Adrenal gland (tissue), 12 donors: ENCODE results near the gene BBLN. TPM values are rescaled to one million over a fixed set of nuclear protein-coding genes. Genes with fewer than 3 reads are reported as not detected.

ENCODE experiments used
- DNase-seq, 7 donors: peaks; one replicate each; pipeline ENCODE4 v3.0.0-alpha.2; 2019 to 2020
- H3K27ac ChIP-seq, 5 donors: fragments of 200-600 bp; sonication (generic) in 4 of 5; 1 replicate in 3 of 5; 2 replicates in 2 of 5; pipeline versions ENCODE4 v1.5.1 to v1.8.0; 2016 to 2020; ENCODE audit warnings: mild to moderate bottlenecking in 1 of 5
- H3K27me3 ChIP-seq: fragments of 200-600 bp; 2 replicates; pipeline ENCODE4 v1.8.0; 2021
- H3K36me3 ChIP-seq, 2 donors: fragments of 200-600 bp; replicated peaks in 1 of 2; 1 replicate in 1 of 2; 2 replicates in 1 of 2; pipeline versions ENCODE4 v1.5.1 to v1.8.0; 2018 to 2022
- H3K4me1 ChIP-seq, 2 donors: fragments of 200-600 bp; replicated peaks in 1 of 2; 1 replicate in 1 of 2; 2 replicates in 1 of 2; pipeline versions ENCODE4 v1.5.1 to v1.8.0; 2018 to 2021
- H3K4me3 ChIP-seq, 4 donors: fragments of 200-600 bp; sonication (generic) in 3 of 4; one replicate each; pipeline ENCODE4 v1.5.1; 2016 to 2018
- H3K9me3 ChIP-seq, 3 donors: fragments of 200-600 bp; sonication (generic) in 1 of 3; replicated peaks in 1 of 3; 1 replicate in 2 of 3; 2 replicates in 1 of 3; pipeline versions ENCODE4 v1.5.1 to v1.8.0; 2016 to 2021
- CTCF ChIP-seq, 6 experiments: fragments of 450-650 bp in 4 of 6; fragments of 200-600 bp in 2 of 6; sonication (generic) in 1 of 6; IDR thresholded peaks; 1 replicate in 5 of 6; 2 replicates in 1 of 6; pipeline versions ENCODE4 v1.5.1 to v1.8.0; 2016 to 2021; ENCODE audit warnings: antibody characterized with exemption in 6 of 6, mild to moderate bottlenecking in 2 of 6, moderate library complexity in 1 of 6
- POLR2A ChIP-seq, 2 donors: fragments of 450-650 bp; IDR thresholded peaks; one replicate each; pipeline ENCODE4 v1.6.1; 2017; ENCODE audit warnings: antibody characterized with exemption in 2 of 2, mild to moderate bottlenecking in 2 of 2, moderate library complexity in 1 of 2
- WGBS, 4 donors: extraction: QIAGEN DNeasy Blood & Tissue Kit in 2 of 4; methylation state at CpG; one replicate each; pipeline versions ENCODE4 v1.1.5 to v1.1.7; 2013 to 2017; 5-methylcytosine and 5-hydroxymethylcytosine counted together
- intact Hi-C, 2 donors: fragments of 100-400 bp; cut with DNase I; formaldehyde crosslinking; loops; one replicate each; pipeline versions ENCODE4 v1.14.1 to v1.15.0; 2022 to 2023
- polyA plus RNA-seq, 3 donors: library from polyadenylated mRNA; stranded (reverse); fragments of 200-250 nt in 2 of 3; fragments of 350-450 nt in 1 of 3; fragmentation: Illumina TruSeq in 1 of 3; extraction: RNeasy Lipid Tissue Mini Kit (QIAGEN cat#74804) in 1 of 3; gene quantifications; one replicate each; pipeline ENCODE4 v1.2.3, GENCODE V29; 2013 to 2014
- total RNA-seq, 9 donors: library from RNA; depleted of rRNA in 4 of 9; stranded (reverse); fragments of >200 nt in 4 of 9; fragments of 120-200 nt in 1 of 9; fragmentation: NEBNext Ultra II Directional in 1 of 9; extraction: Animal tissue kit (Norgen Biotek cat#: 25700) in 1 of 9; gene quantifications; one replicate each; pipeline versions ENCODE4 v1.1.0 to v1.2.4, GENCODE V29; 2013 to 2023
- donor health status: healthy with polysubstance abuse.
- donor health status: Bipolar disorder and iron deficiency.
- donor health status: DM: yes; HTN: yes; CAD: no.
- donor health status: DM: no; HTN: no; CAD: no.
- donor health status: DM: no; HTN: no; CAD: no.
- donor health status: DM: yes; HTN: yes; CAD: no.

Gene BBLN
- total and polyA plus RNA-seq, 12 donors = 5.5 to 1,914 (median 419) TPM

- TF ChIP-seq CTCF (IDR thresholded peaks at IDR 0.05) (no peak), POLR2A (IDR thresholded peaks at IDR 0.05) (no peak)
- 85 to 89% (median 88%) methylated on average over 14 to 18 of the region's 18 CpGs for WGBS, 4 donors
- H3K27ac ChIP-seq = no peak overlapping the region
- intact Hi-C loops = no loop called here
- no peaks in the 10 kb centered on the region for H3K27me3 ChIP-seq
- H3K4me3 ChIP-seq = no peak overlapping the region
- DNase-seq = peak in 1 of 7 donors; percentile 12
- no peaks in the 10 kb centered on the region for H3K36me3 ChIP-seq
- peaks cover 0 to 9% of the 10 kb centered on the region in 2 donors for H3K4me1 ChIP-seq
- H3K9me3 ChIP-seq = no peaks in the 10 kb centered on the region
Measured at GRCh38 chr9:128151309-128152132, 8.5 kb upstream of the BBLN start.

GRCh38 chr9:128152133-128153059, 7.7 kb upstream of the BBLN start:
- no peak overlapping the region for H3K27ac ChIP-seq
- intact Hi-C loops = no loop called here
- 78 to 92% (median 89%) methylated on average over 8 to 13 of the region's 13 CpGs for WGBS, 4 donors
- H3K36me3 ChIP-seq = no peaks in the 10 kb centered on the region
- peaks cover 0 to 9% of the 10 kb centered on the region in 2 donors for H3K4me1 ChIP-seq
- no peak overlapping the region for H3K4me3 ChIP-seq
- TF ChIP-seq POLR2A (IDR thresholded peaks at IDR 0.05) = no peak
- TF ChIP-seq CTCF (IDR thresholded peaks at IDR 0.05) = no peak
- DNase-seq = peak in 1 of 7 donors; percentile 22
- no peaks in the 10 kb centered on the region for H3K9me3 ChIP-seq
- H3K27me3 ChIP-seq = no peaks in the 10 kb centered on the region

- WGBS, 4 donors = 83 to 88% (median 84%) methylated on average over 7 to 26 of the region's 26 CpGs
- intact Hi-C loops = no loop called here
- Histone ChIP-seq H3K9me3 (no peaks in the 10 kb centered on the region), H3K4me1 (peaks cover 0 to 9% of the 10 kb centered on the region in 2 donors), H3K4me3 (no peak overlapping the region), H3K27ac (no peak overlapping the region), H3K36me3 (no peaks in the 10 kb centered on the region), H3K27me3 (no peaks in the 10 kb centered on the region)
- DNase-seq = peak in 1 of 7 donors; percentile 12
- TF ChIP-seq POLR2A (IDR thresholded peaks at IDR 0.05) = no peak
Measured at GRCh38 chr9:128153060-128153946, 6.8 kb upstream of the BBLN start.

- no peak for TF ChIP-seq POLR2A (IDR thresholded peaks at IDR 0.05)
- TF ChIP-seq CTCF (IDR thresholded peaks at IDR 0.05) = no peak
- no peak for DNase-seq
Measured at GRCh38 chr9:128153947-128154695, 5.9 kb upstream of the BBLN start.

More at GRCh38 chr9:128153947-128154695, 5.9 kb upstream of the BBLN start:
- Histone ChIP-seq H3K4me1 (peaks cover 0 to 4% of the 10 kb centered on the region in 2 donors), H3K27ac (no peak overlapping the region), H3K4me3 (no peak overlapping the region), H3K36me3 (no peaks in the 10 kb centered on the region), H3K27me3 (no peaks in the 10 kb centered on the region), H3K9me3 (no peaks in the 10 kb centered on the region)
- intact Hi-C loops = no loop called here
- 88 to 93% (median 88%) methylated on average over 8 to 13 of the region's 13 CpGs; no CpG with 5 or more reads in 1 of the 4 donors for WGBS, 4 donors
